Measurements from ENCODE around the gene TRPM3. TPM values are rescaled to one million over a fixed set of nuclear protein-coding genes. Genes with fewer than 3 reads are reported as not detected.

Gene TRPM3
- total and polyA plus RNA-seq, 2 of the 8 experiments (the other 6 are each of a cell fraction or from before 2014, with no cell fraction given), result 2.4 to 10.9 TPM

- no peak for TF ChIP-seq TCF12 (IDR thresholded peaks at IDR 0.05; ENCODE audit: low read depth, low read length)
- TF ChIP-seq KDM1A (IDR thresholded peaks at IDR 0.05; ENCODE audit: borderline replicate concordance, low read length), result no peak
- TF ChIP-seq POU5F1 (IDR thresholded peaks at IDR 0.05; ENCODE audit: low read depth, low read length), result no peak
- no peak for TF ChIP-seq GTF2F1 (IDR thresholded peaks at IDR 0.05; ENCODE audit: borderline replicate concordance, low read depth, low read length)
- no peak for TF ChIP-seq ASH2L (IDR thresholded peaks at IDR 0.05; ENCODE audit: low read length)
- TF ChIP-seq EZH2 (IDR thresholded peaks at IDR 0.05; ENCODE audit: low read depth, low read length, severe bottlenecking), result no peak
- no peak for TF ChIP-seq JUN (IDR thresholded peaks at IDR 0.05; ENCODE audit: low read depth, low read length)
- TF ChIP-seq BCL11A (IDR thresholded peaks at IDR 0.05; ENCODE audit: low read depth in 2 of 2, low read length in 2 of 2), result no peak
- no peak for TF ChIP-seq GABPA (IDR thresholded peaks at IDR 0.05; ENCODE audit: borderline replicate concordance, insufficient read depth, low read length)
- no peak for TF ChIP-seq RBBP5 (IDR thresholded peaks at IDR 0.05; ENCODE audit: borderline replicate concordance, low read depth, low read length)
- no peak for TF ChIP-seq PHF8 (conservative IDR thresholded peaks at IDR 0.05; ENCODE audit: low read depth, low read length)
- no peak for TF ChIP-seq SIRT6 (IDR thresholded peaks at IDR 0.05; ENCODE audit: low read length)
- no peaks in the 10 kb centered on the region; a peak in 1 of 8 replicates for H3K36me3 ChIP-seq (ENCODE audit: control insufficient read depth in 2 of 4, insufficient read depth in 4 of 4, low read length in 3 of 4)
- H3K18ac ChIP-seq (ENCODE audit: extremely low read depth, low read length), result no peak overlapping the region
- DNase-seq (ENCODE audit: low read depth in 1 of 2, low spot score in 2 of 2) (no peak), FAIRE-seq (no peak)
- no peak overlapping the region for H3K4me3 ChIP-seq (ENCODE audit: extremely low read depth in 1 of 4, insufficient read depth in 2 of 4, low read depth in 3 of 4, low read length in 4 of 4)
- no peak overlapping the region for H3K4ac ChIP-seq (replicated peaks; ENCODE audit: insufficient read length, low read depth, low read length)
- H3K23ac ChIP-seq (ENCODE audit: insufficient read length), result no peak overlapping the region
- no peak overlapping the region for H2BK120ac ChIP-seq (replicated peaks; ENCODE audit: low read depth, low read length)
- H4K91ac ChIP-seq (replicated peaks; ENCODE audit: insufficient read length, low read length), result no peak overlapping the region
- no peaks in the 10 kb centered on the region for H3K79me1 ChIP-seq (ENCODE audit: low read depth, low read length)
- no peaks in the 10 kb centered on the region for H3K27me3 ChIP-seq (replicated peaks in 1 of 4; ENCODE audit: control insufficient read depth in 3 of 4, extremely low read depth in 1 of 4, insufficient read depth in 3 of 4, low read length in 3 of 4)
- H3K14ac ChIP-seq (ENCODE audit: insufficient read length), result no peak overlapping the region
- H3K27ac ChIP-seq (ENCODE audit: low read depth, low read length), result no peak overlapping the region
- ChIA-PET POLR2A (ENCODE audit: partially characterized antibody) (no interaction called here), CTCF (ENCODE audit: partially characterized antibody) (no interaction called here)
- H4K20me1 ChIP-seq (replicated peaks in 1 of 2; ENCODE audit: control insufficient read depth in 1 of 2, insufficient read depth in 2 of 2, low read length in 2 of 2), result no peaks in the 10 kb centered on the region
- H4K8ac ChIP-seq (ENCODE audit: extremely low read depth, insufficient read depth, low read length), result no peak overlapping the region
- no peak overlapping the region for H2AFZ ChIP-seq (ENCODE audit: low read length)
- H3K4me1 ChIP-seq (replicated peaks in 1 of 4; ENCODE audit: control insufficient read depth in 3 of 4, insufficient read depth in 4 of 4, low read length in 3 of 4), result no peaks in the 10 kb centered on the region
- H3K56ac ChIP-seq (replicated peaks; ENCODE audit: insufficient read length, low read depth, low read length), result no peak overlapping the region
- no peak overlapping the region for H2BK5ac ChIP-seq (ENCODE audit: low read depth, low read length)
- H2BK12ac ChIP-seq (ENCODE audit: low read depth, low read length), result no peak overlapping the region
- no peaks in the 10 kb centered on the region for H3K79me2 ChIP-seq (ENCODE audit: control insufficient read depth in 1 of 2, insufficient read depth in 2 of 2, low read length in 2 of 2)
- H3K9me3 ChIP-seq (ENCODE audit: insufficient read depth in 2 of 2, low read depth in 1 of 2, low read length in 1 of 2), result no peaks in the 10 kb centered on the region
- no peaks in the 10 kb centered on the region for H3K23me2 ChIP-seq (ENCODE audit: low read depth, low read length)
- no peak overlapping the region for H2BK15ac ChIP-seq (ENCODE audit: low read length)
- WGBS, 2 experiments (ENCODE audit: extremely low coverage in 1 of 2, insufficient coverage in 1 of 2, insufficient read length in 1 of 2, insufficient replicate concordance in 2 of 2, low coverage in 1 of 2, low lambda C conversion rate in 2 of 2, missing lambda C conversion rate in 1 of 2), result 84% methylated on average over 2 of the region's 2 CpGs; no CpG with 5 or more reads in 1 of the 2 experiments
- no peak overlapping the region for H3K9ac ChIP-seq (replicated peaks in 1 of 4; ENCODE audit: extremely low read depth in 1 of 4, low read depth in 3 of 4, low read length in 3 of 4)
- H3K4me2 ChIP-seq (ENCODE audit: insufficient read depth in 1 of 2, low read depth in 2 of 2, low read length in 2 of 2), result no peak overlapping the region
- H2BK20ac ChIP-seq (ENCODE audit: low read length), result no peak overlapping the region
- no peak overlapping the region for H2AK5ac ChIP-seq (ENCODE audit: low read depth, low read length)
- H4K5ac ChIP-seq (ENCODE audit: insufficient read length, low read depth, low read length), result no peak overlapping the region
Measured at GRCh38 chr9:70609011-70609410, 512.4 kb downstream of the TRPM3 start.

All from H1 (cell line).